Activated naive CD4-positive, alpha-beta T cell treated with anti-CD3 and anti-CD28 coated beads, Interleukin-2, amount 50 U/mL, for 24 hours (primary cell): ENCODE measurements around the gene PRKCZ.

Experiments used
- H3K27ac Mint-ChIP-seq: one replicate; pipeline ENCODE4 v1.8.0; 2021; ENCODE audit warnings: mild to moderate bottlenecking, mixed read lengths
- H3K27me3 Mint-ChIP-seq: one replicate; pipeline ENCODE4 v1.8.0; 2021; ENCODE audit warnings: mixed read lengths
- H3K36me3 Mint-ChIP-seq: one replicate; pipeline ENCODE4 v1.8.0; 2021; ENCODE audit warnings: mixed read lengths
- H3K4me1 Mint-ChIP-seq: one replicate; pipeline ENCODE4 v1.8.0; 2021; ENCODE audit warnings: mixed read lengths
- H3K4me3 Mint-ChIP-seq: one replicate; pipeline ENCODE4 v1.8.0; 2021; ENCODE audit warnings: mild to moderate bottlenecking, mixed read lengths
- H3K9me3 Mint-ChIP-seq: one replicate; pipeline ENCODE4 v1.8.0; 2021; ENCODE audit warnings: mixed read lengths

PRKCZ gene

DNA sequence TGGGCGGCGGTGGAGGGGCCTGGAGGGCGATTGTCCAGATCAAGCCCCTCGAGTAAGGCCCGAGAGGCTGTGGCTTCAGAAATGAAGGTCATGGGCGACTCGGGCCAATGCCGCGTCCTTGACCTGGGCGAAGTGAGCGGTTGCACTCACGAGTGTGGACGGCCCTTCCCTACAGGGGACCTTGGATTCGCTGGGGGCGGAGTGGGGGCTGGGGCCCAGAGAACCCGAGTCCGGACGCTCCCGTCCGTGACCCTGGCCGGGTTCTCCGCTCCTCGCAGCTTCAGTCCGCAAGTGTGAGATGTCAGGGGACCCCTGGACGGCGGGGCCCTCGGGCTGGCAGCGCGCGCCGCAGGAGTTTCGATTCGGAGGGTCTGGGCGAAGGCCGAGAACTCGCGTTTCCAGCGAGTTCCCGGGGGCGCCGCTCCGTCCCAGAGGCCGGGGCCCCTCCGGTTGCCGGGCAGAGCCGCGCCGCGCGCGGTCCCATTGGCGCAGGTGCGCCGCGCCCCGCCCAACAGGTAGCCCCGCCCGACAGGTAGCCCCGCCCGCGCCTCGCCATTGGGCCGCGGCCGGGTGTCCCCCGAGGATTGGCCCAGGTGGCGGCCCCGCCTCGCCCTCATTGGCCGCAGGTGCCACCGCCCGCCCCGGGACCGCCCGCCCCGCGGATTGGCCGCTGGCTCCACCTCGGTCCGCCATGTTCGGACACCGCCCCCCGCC, at the start of gene PRKCZ:
TSS of gene PRKCZ (plus strand) at position 694 of the 714 bp plus-strand sequence. CDS start 220 bp downstream, outside the sequence.
- Mint-ChIP-seq H3K27ac (peak within 1 kb of the TSS; percentile 24), H3K36me3 (no peaks in the 10 kb centered on the region), H3K27me3 (peaks cover 3% of the 10 kb centered on the region), H3K4me3 (peak within 1 kb of the TSS; percentile 86), H3K4me1 (peaks cover 29% of the 10 kb centered on the region), H3K9me3 (no peaks in the 10 kb centered on the region)

DNA sequence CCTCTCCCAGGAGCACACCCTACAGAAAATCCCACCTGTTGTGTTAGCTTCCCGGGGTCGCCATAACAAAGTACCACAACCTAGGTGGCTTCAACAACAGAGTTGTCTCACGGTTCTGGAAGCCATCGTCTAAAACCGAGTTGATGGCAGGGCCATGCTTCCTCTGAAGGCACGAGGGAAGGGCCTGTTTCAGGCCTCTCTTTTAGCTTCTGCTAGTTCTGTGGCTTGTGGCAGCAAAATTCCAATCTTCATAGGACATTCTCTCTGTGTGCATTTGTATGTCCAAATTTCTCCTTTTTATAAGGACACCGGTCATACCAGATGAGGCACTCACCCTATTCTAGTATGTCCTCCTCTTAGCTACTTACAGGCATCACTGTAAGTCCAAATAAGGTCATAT, 49.8 kb upstream of the PRKCZ start:
- H3K27ac Mint-ChIP-seq = no peak overlapping the region
- no peaks in the 10 kb centered on the region for H3K9me3 Mint-ChIP-seq
- no peaks in the 10 kb centered on the region for H3K36me3 Mint-ChIP-seq
- peaks cover 24% of the 10 kb centered on the region for H3K27me3 Mint-ChIP-seq
- no peak overlapping the region for H3K4me3 Mint-ChIP-seq
- H3K4me1 Mint-ChIP-seq = peaks cover 6% of the 10 kb centered on the region

DNA sequence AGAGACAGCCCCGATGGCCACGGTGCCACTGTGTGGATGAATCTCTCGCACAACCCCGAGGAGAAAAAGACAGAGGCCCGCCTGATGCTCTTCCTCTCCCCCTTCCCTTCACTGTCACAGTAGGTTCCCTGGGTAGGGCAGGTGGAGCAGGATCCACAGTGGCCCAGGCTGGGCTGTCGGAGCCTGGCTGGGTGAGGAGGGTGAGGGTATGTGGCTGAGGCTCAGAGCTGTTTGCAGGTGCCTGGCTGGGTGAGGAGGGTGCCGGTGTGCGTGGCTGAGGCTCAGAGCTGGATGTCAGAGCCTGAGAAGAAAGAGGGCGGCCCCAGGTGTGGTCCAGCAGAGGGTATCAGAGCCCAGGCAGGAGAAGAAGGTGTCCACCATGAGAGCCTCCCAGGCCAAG, 49.4 kb upstream of the PRKCZ start:
- peak overlapping the region; percentile 51 for H3K27ac Mint-ChIP-seq
- no peaks in the 10 kb centered on the region for H3K9me3 Mint-ChIP-seq
- peaks cover 26% of the 10 kb centered on the region for H3K27me3 Mint-ChIP-seq
- H3K36me3 Mint-ChIP-seq = no peaks in the 10 kb centered on the region
- peaks cover 6% of the 10 kb centered on the region for H3K4me1 Mint-ChIP-seq
- no peak overlapping the region for H3K4me3 Mint-ChIP-seq

DNA sequence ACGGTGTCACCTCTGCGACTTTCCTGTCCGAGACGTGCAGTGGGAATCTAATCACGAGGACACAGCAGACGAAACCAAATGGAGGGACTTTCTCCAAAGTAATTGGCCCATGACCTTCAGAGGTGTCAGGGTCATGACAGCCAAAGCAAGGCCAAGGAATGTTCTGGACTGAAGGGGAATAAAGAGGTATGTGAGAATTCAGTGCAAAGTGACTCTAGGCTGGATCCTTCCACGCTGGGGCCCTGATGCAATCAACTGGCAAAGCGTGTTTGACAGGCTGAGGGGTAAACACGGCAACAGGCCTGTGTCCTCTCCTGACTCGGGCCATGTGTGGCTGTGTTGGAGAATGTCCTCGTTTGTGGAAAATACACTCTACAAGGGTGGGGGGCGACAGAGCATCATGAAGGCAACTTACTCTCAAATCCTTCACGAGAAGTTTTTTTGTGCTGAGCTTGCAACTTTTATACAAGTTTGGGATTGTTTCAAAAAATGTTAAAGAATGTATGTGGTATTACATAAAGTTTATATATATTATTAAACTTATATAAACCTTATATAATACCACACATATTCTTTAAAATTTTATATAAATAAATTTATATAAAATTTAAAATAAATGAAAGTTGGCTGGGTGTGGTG, 48.3 kb upstream of the PRKCZ start:
- no peaks in the 10 kb centered on the region for H3K4me1 Mint-ChIP-seq

DNA sequence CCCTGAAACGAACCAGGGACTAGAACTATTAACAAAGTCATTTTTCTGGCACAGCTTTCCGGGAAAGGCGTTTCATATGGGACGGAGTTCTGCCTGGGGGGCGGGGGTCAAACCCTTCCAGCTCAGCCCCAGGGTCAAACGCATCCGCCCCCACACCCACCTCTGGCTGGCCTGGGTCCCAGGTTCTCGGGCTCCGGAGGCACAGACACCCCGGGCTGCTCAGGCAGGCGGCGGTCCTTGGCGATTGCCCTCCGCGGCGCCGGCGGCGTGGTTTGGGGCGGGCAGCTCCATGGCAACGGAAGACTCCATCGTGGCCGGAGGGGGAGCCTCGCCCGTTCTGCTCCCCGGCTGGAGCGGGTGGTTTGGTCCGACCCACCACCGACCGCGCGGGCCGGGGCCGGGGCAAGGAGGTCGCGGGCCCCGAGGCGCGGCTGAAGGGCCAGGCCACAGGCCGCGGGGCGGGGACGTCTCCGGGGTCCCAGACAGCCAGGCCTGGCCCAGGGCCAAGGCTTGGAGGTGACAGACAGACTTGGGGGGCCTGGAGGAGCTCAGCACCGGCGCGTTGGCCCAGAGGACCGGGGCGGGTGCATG, 46.6 kb upstream of the PRKCZ start, which contains the start of gene CFAP74:
TSS of gene CFAP74 (minus strand) at position 246 of the 591 bp plus-strand sequence. CDS start 12,830 bp downstream, outside the sequence.
- Mint-ChIP-seq H3K27me3 (peaks cover 29% of the 10 kb centered on the region), H3K36me3 (no peaks in the 10 kb centered on the region), H3K27ac (no peak within 1 kb of the TSS), H3K4me3 (no peak within 1 kb of the TSS), H3K4me1 (no peaks in the 10 kb centered on the region), H3K9me3 (no peaks in the 10 kb centered on the region)

More for the DNA sequence above, 48.3 kb upstream of the PRKCZ start:
- no peaks in the 10 kb centered on the region for H3K36me3 Mint-ChIP-seq
- H3K27me3 Mint-ChIP-seq = peaks cover 28% of the 10 kb centered on the region
- peak overlapping the region; percentile 41 for H3K27ac Mint-ChIP-seq
- H3K9me3 Mint-ChIP-seq = no peaks in the 10 kb centered on the region
- H3K4me3 Mint-ChIP-seq = no peak overlapping the region

DNA sequence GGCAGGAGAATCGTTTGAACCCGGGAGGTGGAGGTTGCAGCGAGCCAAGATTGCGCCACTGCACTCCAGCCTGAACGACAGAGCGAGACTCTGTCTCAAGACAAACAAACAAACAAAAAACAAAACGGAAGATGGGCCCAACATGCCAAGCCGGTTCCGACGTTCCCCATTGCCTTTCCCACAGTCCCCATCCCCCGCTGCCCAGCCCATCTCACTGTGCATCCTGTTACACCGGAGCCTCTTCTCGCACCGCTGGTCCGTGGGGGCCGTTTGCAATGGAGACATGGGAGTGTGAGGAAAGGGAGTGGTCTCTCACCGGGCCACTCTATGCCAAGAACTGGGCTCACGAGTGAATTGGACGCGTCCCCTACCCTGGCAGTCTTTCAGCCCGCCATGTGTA, 45.4 kb upstream of the PRKCZ start:
- Mint-ChIP-seq H3K9me3 (no peaks in the 10 kb centered on the region), H3K36me3 (no peaks in the 10 kb centered on the region), H3K4me1 (no peaks in the 10 kb centered on the region), H3K4me3 (no peak overlapping the region), H3K27me3 (peaks cover 26% of the 10 kb centered on the region), H3K27ac (no peak overlapping the region)

DNA sequence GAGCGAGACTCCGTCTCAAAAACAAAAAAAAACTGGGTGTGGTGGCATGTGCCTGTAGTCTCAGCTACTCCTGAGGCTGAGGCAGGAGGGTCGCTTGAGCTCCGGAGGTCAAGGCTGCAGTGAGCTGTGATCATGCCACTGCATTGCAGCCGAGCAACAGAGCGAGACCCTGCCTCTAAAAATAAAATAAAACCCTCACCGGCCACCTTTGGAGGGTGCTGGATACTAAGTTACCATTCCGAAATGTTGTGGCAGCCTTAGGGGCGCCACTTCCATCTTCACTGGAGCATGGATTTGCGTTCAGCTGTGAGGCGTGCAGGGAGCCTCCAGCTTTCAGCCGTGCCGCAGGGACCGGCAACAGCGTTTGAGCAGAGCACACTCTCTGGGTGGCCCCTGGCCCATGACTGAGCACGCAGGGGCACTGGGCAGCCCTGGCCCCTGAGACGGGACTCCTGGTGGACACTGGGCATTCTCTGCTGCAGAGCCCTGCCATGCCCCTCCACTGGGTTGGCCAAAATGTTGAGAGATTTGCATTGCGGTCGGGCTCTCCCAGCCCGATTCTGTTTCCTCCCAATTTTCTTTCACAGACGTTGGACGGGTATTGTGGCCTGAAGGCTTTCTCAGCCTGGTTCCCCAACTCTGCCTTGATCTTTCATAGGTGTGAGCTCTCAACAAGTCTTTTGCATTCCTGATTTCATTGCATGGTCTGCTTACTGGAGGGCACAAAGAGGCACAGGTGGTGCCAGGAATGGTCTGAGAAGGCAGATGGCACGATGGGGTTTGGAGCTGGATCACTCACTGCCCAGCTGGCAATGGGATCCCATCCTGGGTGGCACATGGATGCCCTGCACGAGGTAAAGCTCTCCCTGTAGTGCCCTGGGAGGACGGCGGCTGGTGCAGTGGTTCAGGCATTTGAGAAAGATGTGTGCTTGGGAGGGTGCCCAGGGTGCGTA, 40.8 kb upstream of the PRKCZ start:
- no peaks in the 10 kb centered on the region for H3K36me3 Mint-ChIP-seq
- H3K27me3 Mint-ChIP-seq = peaks cover 12% of the 10 kb centered on the region
- H3K4me1 Mint-ChIP-seq = no peaks in the 10 kb centered on the region
- no peak overlapping the region for H3K4me3 Mint-ChIP-seq
- no peaks in the 10 kb centered on the region for H3K9me3 Mint-ChIP-seq
- H3K27ac Mint-ChIP-seq = no peak overlapping the region

DNA sequence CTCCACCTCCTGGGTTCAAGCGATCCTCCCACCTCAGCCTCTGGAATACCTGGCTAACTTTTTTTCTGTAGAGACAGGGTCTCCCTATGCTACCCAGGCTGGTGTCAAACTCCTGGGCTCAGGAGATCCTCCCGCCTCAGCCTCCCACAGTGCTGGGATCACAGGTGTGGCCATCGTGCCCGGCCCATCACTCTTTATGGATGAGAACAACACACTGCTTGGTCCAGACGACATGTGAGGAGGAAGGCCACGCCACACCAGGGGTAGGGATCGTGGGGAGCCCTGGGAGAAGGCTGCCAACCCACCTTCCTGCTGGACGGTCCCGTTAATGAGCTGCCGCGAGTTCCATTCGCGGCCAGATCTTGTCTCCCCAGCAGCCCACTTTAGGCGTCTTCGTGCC, 36.0 kb upstream of the PRKCZ start:
- Mint-ChIP-seq H3K4me3 (no peak overlapping the region), H3K27me3 (peaks cover 21% of the 10 kb centered on the region), H3K4me1 (peaks cover 5% of the 10 kb centered on the region), H3K36me3 (peaks cover 2% of the 10 kb centered on the region), H3K27ac (no peak overlapping the region), H3K9me3 (no peaks in the 10 kb centered on the region)

DNA sequence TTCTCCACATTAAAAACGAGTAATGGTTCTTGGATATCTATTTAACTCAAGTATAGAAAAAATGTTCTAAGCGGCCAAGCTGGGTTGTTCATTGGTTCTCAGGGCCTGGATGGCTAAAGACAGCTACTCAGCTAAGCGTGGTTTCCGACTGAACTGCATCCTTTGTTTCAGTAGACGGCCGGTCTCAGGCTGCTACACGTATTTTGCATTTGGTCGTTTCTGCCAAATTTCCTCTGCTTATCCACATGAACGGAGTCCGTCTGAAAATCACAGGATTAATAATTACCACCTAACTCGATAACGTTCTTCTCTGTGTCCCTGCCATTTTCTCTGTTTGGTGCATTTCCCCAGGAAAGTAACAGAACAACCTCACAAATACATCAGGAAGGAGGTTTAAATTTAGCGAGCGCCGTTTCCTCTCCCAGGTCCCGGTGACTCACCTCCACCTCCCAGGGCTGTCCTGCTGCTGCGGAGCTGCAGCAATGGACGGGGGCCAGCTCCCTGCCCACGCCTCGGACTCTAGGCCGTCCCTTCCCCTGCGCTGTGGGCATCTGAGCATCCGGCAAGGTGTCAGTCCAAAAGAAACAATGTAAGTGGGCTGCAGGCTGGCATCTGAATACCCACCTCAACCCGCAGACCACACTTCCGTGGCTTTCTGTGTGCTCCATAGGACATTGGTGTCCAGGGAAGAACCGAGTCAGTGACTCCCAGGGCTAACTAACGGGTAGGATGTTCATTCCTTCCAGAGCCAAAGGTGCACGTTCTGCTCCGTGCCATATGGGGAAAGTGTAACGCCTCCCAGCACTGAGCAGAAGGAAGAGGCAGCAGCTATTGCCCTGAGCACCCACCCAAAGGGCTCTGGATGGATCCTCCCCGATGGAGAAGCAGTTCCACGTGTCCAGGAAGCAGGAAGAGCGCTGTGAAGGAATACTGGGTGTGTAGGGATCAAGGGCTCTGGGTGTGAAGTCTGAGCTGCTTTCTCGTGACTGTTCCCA, 35.2 kb upstream of the PRKCZ start:
- H3K4me3 Mint-ChIP-seq = no peak overlapping the region
- H3K36me3 Mint-ChIP-seq = peaks cover 2% of the 10 kb centered on the region
- no peaks in the 10 kb centered on the region for H3K9me3 Mint-ChIP-seq
- peaks cover 5% of the 10 kb centered on the region for H3K4me1 Mint-ChIP-seq
- H3K27me3 Mint-ChIP-seq = peaks cover 23% of the 10 kb centered on the region
- H3K27ac Mint-ChIP-seq = no peak overlapping the region

DNA sequence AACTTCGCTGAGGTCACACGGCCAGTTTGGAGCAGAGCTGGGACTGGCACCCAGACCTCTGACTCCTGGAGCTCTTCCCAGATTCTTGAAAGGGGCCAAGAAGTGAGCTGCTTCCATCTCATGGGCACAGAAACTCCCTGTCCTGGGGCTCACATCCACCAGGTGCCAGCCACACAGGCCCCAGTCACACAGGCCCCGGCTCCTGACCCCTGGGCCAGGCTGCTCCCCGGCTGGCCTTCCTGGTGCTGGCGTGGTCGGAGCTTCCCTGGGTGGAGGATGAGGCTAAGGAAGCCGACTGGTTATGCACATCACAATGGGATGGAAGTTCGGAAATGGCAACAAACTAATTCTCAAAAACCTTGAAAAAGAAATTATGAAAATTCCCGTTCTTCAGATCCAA, 34.1 kb upstream of the PRKCZ start:
- H3K27me3 Mint-ChIP-seq = peaks cover 30% of the 10 kb centered on the region

DNA sequence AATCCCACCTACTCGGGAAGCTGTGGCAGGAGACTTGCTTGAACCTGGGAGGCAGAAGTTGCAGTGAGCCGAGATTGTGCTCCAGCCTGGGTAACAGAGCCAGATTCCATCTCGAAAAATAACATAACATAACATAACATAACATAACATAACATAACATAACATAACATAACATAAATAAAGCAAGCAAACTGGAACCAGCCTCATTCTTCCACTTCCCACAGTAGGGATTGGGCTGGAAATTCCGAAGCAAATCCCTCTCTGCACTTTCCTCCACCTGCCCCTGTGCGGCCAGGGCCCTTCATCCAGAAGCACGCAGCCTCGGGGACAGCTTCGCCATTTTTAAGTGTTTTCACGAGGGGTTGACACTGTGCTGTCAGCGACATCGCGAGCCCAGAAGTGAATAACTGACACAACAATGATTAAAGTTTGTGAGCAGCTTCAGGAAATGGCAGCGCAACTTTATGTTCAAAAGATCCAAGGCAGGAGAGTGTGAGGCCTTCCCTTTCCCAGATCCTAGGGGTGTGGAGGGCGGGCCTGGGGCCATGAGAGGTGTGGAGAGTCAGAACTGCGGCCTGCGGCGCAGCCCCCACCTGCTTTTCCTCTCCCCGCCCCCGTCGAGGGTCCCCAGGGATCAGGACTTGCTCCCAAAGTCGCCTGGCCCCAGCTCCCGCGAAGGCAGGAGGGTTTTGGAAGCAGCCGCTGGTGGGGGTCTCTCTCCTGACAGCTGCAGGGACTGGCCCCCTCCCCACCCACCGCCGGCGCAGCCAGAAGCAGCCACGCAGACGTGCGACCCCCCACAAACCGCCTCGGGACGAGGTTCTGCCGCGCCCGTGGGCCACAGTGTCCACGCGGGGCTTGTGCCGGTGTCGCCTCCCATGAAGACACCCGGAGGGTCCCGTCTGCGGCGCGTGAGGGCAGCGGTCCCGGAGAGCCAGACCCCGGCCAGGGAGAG, 31.7 kb upstream of the PRKCZ start:
- Mint-ChIP-seq H3K27me3 (peaks cover 40% of the 10 kb centered on the region), H3K27ac (peak overlapping the region; percentile 76), H3K4me3 (peak overlapping the region; percentile 87), H3K9me3 (no peaks in the 10 kb centered on the region), H3K36me3 (peaks cover 2% of the 10 kb centered on the region), H3K4me1 (peaks cover 5% of the 10 kb centered on the region)

More for the DNA sequence above, 34.1 kb upstream of the PRKCZ start:
- no peak overlapping the region for H3K27ac Mint-ChIP-seq
- H3K4me1 Mint-ChIP-seq = peaks cover 5% of the 10 kb centered on the region
- H3K4me3 Mint-ChIP-seq = no peak overlapping the region
- H3K36me3 Mint-ChIP-seq = peaks cover 2% of the 10 kb centered on the region
- H3K9me3 Mint-ChIP-seq = no peaks in the 10 kb centered on the region

DNA sequence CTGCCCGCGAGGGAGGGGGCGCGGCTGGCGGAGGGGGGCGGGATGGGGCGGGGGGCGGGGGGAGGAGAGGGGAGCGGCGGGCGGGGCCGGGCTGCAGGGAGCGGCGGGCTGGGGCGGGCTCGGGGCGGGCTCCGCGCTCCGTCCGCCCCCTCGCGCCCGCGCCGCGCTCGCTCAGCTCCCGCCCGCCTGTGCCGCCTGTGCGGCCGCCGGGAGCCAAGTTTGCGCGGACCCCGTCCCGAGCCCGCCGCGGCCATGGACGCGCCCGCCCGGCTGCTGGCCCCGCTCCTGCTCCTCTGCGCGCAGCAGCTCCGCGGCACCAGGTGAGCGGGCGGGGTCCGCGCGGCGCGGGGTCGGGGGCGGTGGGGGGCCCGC, 31.1 kb upstream of the PRKCZ start, which contains the start of gene GABRD:
TSS of gene GABRD (plus strand) at position 174 of the 372 bp plus-strand sequence. CDS start at position 253, 79 bp downstream.
- peaks cover 5% of the 10 kb centered on the region for H3K4me1 Mint-ChIP-seq
- peaks cover 42% of the 10 kb centered on the region for H3K27me3 Mint-ChIP-seq
- peak within 1 kb of the TSS; percentile 76 for H3K27ac Mint-ChIP-seq
- no peaks in the 10 kb centered on the region for H3K9me3 Mint-ChIP-seq
- peak within 1 kb of the TSS; percentile 87 for H3K4me3 Mint-ChIP-seq
- peaks cover 2% of the 10 kb centered on the region for H3K36me3 Mint-ChIP-seq

DNA sequence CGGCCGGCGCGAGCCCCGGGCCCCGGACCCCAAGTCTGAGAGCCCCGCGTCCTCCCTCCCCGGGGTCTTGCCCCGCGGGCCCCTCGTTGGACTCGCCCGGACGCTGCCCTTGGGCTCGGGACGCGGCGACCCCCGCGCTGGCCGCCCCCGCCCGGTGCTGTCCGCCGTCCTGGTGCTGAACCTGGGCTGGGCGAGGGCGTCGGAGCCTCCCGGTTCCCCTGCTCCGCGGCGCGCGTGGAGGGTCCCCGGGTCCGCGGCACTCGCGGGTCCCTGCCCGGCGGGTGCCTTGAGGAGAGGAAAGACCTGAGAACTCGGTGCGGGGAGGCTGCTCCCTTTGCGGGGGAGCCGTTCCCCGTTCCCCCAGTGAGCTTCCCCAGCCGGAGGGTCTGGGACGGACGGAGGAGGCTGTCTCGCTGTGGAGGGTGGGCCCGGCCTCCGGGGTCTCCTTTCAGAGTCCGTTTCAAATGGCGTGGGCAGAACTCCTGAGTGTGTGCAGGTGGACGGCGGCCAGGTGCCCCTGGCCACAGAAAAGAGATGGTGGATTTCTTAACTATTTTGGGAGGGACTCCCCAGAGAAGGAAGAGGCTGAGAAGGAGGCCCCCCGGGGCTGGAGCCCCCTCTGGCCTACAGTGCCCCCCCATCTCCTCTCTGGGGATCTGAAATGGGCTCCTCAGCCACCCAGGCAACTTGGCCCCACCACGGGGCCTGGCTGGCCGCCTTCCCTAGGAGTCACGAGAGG, 30.5 kb upstream of the PRKCZ start:
- no peaks in the 10 kb centered on the region for H3K9me3 Mint-ChIP-seq
- peaks cover 5% of the 10 kb centered on the region for H3K4me1 Mint-ChIP-seq
- no peak overlapping the region for H3K27ac Mint-ChIP-seq
- peaks cover 2% of the 10 kb centered on the region for H3K36me3 Mint-ChIP-seq
- peaks cover 40% of the 10 kb centered on the region for H3K27me3 Mint-ChIP-seq
- no peak overlapping the region for H3K4me3 Mint-ChIP-seq
